Activated naive CD4-positive, alpha-beta T cell treated with anti-CD3 and anti-CD28 coated beads, Interleukin-2, amount 50 U/mL, for 16 hours (primary cell): ENCODE data around the gene COX10.
"Not testable (repeated sequence)": the region's sequence is repeated elsewhere in the genome, so short reads cannot be mapped to it uniquely, and the experiment has no call there.

Source experiments
- DNase-seq: peaks from one replicate; pipeline ENCODE4 v3.0.0-alpha.2; 2020

Gene COX10

DNA sequence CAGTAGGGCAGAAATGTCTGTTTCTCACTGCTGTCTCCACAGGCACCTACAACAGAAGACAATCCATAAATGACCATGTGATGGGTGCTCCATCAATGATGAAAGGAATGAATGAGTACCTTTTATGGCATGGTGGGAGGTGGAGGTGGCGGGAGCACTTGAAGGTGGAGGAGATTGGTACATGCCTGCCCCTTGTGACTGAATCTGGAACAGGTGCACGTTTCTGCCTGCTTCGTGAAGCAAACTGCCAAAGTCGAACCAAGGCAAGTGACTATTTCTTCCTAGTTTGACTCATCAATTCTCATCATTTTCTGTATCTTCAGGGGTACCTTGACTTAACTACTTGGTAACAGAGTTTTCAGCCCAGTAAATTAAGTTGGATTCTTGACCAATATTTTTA is 141.9 kb downstream of the COX10 start:
- no peak for DNase-seq

GRCh38 chr17:14211801-14212200 is 142.5 kb downstream of the COX10 start:
- no peak for DNase-seq

GRCh38 chr17:14212401-14212800 is 143.1 kb downstream of the COX10 start:
- DNase-seq: no peak

- no peak for DNase-seq
Observed at GRCh38 chr17:14214271-14214670, 145.0 kb downstream of the COX10 start.

DNA sequence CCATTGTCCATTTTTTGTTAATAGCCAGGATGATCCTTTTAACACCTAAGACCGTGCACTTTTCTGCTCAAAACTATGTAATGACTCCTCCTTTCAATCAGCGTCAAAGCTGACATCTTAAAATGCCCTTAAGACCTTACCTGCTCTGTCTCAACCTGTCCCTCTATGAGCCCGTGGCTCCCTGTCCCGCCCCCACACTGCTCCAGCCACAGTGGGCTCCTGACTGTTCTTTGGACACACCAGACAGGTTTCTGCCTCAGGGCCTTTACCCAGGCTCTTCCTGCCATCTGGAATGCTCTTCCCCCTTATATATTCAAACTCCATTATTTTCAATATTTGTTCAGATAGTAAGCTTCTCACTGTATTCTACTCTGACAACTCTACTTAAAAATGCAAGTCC is 153.3 kb downstream of the COX10 start:
- no peak for DNase-seq

GRCh38 chr17:14225254-14225980 is 156.1 kb downstream of the COX10 start:
- DNase-seq: no peak

- DNase-seq: no peak
Observed at GRCh38 chr17:14227052-14227451, 157.7 kb downstream of the COX10 start.

DNA sequence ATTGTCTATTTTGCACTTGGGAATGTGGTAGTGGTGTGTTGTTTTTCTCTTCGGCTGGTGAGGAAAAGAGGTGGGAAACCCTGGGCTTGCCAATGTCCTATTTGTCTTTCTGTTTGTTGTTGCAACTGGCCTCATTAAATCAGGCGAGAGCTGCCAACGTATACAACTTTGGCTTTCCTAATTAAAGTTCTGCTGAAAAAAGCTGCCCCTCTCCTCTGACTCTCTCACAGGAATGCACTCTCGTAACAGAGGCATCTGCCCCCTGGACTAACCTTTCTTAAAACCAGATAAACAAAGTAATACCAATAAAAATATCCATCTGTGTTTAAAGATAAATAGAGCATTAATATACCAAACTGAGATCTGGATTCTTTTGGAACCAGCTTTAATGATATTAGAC is 159.6 kb downstream of the COX10 start:
- no peak for DNase-seq

DNA sequence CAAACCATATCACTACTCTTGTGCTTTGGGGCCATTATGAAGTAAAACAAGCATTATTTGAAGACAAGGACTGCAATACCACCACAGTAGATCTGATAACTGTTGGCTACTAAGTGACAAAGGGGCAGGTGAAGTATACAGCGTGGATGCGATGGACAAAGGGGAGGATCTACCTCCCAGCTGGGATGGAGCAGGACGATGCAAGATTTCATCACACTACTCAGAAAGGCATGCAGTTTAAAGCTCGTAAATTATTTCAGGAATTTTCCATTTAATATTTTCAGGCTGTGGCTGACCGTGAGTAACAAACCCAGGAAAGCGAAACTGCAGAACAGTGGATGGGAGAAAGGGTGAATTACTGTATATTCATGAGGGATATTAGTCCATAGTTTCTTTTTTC is 161.9 kb downstream of the COX10 start:
- DNase-seq: not testable (repeated sequence)

DNA sequence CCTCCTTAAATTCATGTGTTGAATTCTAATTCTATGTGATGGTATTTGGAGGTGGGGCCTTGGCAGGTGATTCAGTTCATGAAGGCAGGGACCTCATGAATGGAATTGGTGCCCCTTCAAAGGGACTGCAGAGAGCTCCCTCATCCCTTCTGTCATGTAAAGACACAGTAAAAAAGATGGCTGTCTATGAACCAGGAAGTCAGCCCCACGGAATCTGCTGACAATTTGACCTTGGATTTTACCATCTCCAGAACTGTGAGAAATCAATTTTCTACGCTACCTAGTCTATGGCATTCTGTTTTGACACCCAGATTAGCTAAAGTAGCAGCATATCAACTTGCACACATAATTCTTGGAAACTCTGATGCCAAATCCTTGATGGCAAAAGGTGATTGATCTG is 165.7 kb downstream of the COX10 start:
- DNase-seq: not testable (repeated sequence)

- DNase-seq: not testable (repeated sequence)
Observed at GRCh38 chr17:14236032-14236431, 166.7 kb downstream of the COX10 start.

- not testable (repeated sequence) for DNase-seq
Observed at GRCh38 chr17:14236762-14237161, 167.5 kb downstream of the COX10 start, which contains the start of gene CDRT15. TSS of gene CDRT15 (minus strand) at chr17:14236862. CDS start at chr17:14236833, 29 bp downstream.

- DNase-seq: not testable (repeated sequence)
Observed at GRCh38 chr17:14239271-14239670, 170.0 kb downstream of the COX10 start.

GRCh38 chr17:14245002-14245401 is 175.7 kb downstream of the COX10 start:
- no peak for DNase-seq

GRCh38 chr17:14245629-14246028 is 176.3 kb downstream of the COX10 start:
- DNase-seq: no peak
